ENCODE results near the gene ESR1. TPM values are rescaled to one million over a fixed set of nuclear protein-coding genes. Genes with fewer than 3 reads are reported as not detected.

Gene ESR1
- total RNA-seq, 1 experiment from 2014 or later: not detected

- Histone ChIP-seq H3K4me1 (ENCODE audit: insufficient read depth, low read length) (no peaks in the 10 kb centered on the region), H3K79me1 (ENCODE audit: insufficient read depth, low read depth, low read length, poor library complexity, severe bottlenecking) (no peaks in the 10 kb centered on the region), H3K27ac (ENCODE audit: insufficient read length, low read depth, low read length) (no peak overlapping the region), H3K56ac (ENCODE audit: insufficient read length, low read depth, low read length) (no peak overlapping the region), H3K27me3 (ENCODE audit: insufficient read depth, low read length) (no peaks in the 10 kb centered on the region), H4K91ac (ENCODE audit: insufficient read length, low read depth, low read length) (no peak overlapping the region), H3K18ac (ENCODE audit: insufficient read length, low read depth, low read length) (no peak overlapping the region), H3T11ph (ENCODE audit: low read length) (no peak overlapping the region), H2AFZ (ENCODE audit: low read length) (no peak overlapping the region), H4K5ac (ENCODE audit: insufficient read length, low read depth, low read length) (no peak overlapping the region), H3K23me2 (ENCODE audit: insufficient read length, low read depth, low read length, poor library complexity, severe bottlenecking) (no peaks in the 10 kb centered on the region), H3K9me3 (ENCODE audit: control insufficient read depth, low read depth, low read length) (no peaks in the 10 kb centered on the region), H3K23ac (ENCODE audit: insufficient read length, low read depth, low read length) (no peak overlapping the region), H3K4me2 (ENCODE audit: insufficient read depth, insufficient read length, low read length) (no peak overlapping the region), H4K20me1 (ENCODE audit: control insufficient read depth, insufficient read depth, insufficient read length) (no peaks in the 10 kb centered on the region), H3K14ac (ENCODE audit: insufficient read depth, low read length) (no peak overlapping the region), H3K4ac (ENCODE audit: low read depth, low read length) (no peak overlapping the region), H2BK20ac (ENCODE audit: low read depth, low read length, poor library complexity, severe bottlenecking) (no peak overlapping the region), H2BK12ac (ENCODE audit: insufficient read length, low read depth, low read length) (no peak overlapping the region), H2BK15ac (ENCODE audit: low read depth, low read length) (no peak overlapping the region), H4K8ac (replicated peaks; ENCODE audit: insufficient read length, low read depth, low read length) (no peak overlapping the region), H3K79me2 (ENCODE audit: insufficient read depth, low read length) (no peaks in the 10 kb centered on the region), H2BK5ac (ENCODE audit: insufficient read length, low read length) (no peak overlapping the region), H2AK5ac (ENCODE audit: insufficient read length, low read length) (no peak overlapping the region), H2BK120ac (ENCODE audit: low read depth, low read length, poor library complexity, severe bottlenecking) (no peak overlapping the region), H3K9ac (ENCODE audit: extremely low read depth, insufficient read length, low read length) (no peak overlapping the region)
- no peak for TF ChIP-seq CTCF (conservative IDR thresholded peaks at IDR 0.05)
- no CpG with 5 or more reads among the region's 2 CpGs for WGBS (ENCODE audit: extremely low coverage, insufficient read length, low lambda C conversion rate)
- Mint-ChIP-seq H3K27ac (no peak overlapping the region), H3K9me3 (no peaks in the 10 kb centered on the region), H3K4me3 (no peak overlapping the region), H3K27me3 (ENCODE audit: low read depth) (no peaks in the 10 kb centered on the region; the same call in 1 of the 2 replicates), H3K36me3 (ENCODE audit: insufficient read depth in 1 of 3, low read depth in 3 of 3) (no peaks in the 10 kb centered on the region), H3K4me1 (no peaks in the 10 kb centered on the region)
- no peak for DNase-seq
Observed at GRCh38 chr6:151958332-151958731, 150.8 kb downstream of the ESR1 start.
